GM12874 (cell line): ENCODE data around the gene PIR.

Experiments
- TF ChIP-seq, protein P1 (sequence below): IDR thresholded peaks from 2 replicates; pipeline ENCODE4 v1.5.1; 2011; ENCODE audit warnings: low read depth, mild to moderate bottlenecking, control low read depth, low read length, moderate library complexity; ENCODE audit not compliant: insufficient read depth

PIR gene

DNA sequence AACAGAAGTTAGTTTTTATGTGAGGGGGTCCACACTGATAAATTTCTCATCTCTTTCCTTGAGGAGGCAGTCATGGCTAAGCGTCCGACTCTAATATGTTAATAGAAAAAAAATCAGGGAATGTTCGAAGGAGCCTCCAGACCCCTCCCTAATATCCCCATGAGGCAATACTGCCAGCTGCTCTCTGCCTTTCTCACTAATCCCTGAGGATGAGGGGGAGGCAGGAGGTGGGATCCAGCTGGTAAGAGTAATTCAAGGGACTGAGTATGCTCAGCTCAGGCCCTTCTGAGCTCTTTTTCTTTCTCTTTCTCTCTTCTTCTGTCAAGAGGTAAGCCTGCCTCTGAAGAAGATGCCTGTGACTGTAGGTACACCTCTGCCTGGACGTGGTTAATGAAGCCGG lies 51.7 kb downstream of the PIR start:
- TF ChIP-seq, protein P1, sequence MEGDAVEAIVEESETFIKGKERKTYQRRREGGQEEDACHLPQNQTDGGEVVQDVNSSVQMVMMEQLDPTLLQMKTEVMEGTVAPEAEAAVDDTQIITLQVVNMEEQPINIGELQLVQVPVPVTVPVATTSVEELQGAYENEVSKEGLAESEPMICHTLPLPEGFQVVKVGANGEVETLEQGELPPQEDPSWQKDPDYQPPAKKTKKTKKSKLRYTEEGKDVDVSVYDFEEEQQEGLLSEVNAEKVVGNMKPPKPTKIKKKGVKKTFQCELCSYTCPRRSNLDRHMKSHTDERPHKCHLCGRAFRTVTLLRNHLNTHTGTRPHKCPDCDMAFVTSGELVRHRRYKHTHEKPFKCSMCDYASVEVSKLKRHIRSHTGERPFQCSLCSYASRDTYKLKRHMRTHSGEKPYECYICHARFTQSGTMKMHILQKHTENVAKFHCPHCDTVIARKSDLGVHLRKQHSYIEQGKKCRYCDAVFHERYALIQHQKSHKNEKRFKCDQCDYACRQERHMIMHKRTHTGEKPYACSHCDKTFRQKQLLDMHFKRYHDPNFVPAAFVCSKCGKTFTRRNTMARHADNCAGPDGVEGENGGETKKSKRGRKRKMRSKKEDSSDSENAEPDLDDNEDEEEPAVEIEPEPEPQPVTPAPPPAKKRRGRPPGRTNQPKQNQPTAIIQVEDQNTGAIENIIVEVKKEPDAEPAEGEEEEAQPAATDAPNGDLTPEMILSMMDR: no peak

DNA sequence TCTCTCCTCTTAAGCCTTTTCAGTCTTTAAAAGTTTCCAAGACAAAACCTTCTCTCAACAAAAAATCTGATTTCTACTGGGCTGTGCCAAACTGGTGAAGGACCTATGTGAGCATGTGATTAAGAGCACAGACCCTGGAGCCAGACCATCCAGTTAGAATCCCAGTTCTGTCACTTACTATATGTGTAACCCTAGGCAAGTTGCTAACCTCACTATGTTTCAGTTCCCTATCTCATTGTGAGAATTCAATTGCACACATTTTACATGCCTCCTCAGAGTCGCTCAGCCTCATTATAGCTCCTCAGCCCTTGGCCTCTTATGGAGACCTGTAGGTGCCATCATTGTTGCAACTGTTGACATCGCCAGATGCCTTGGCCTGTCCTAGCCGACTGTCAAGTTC lies 54.8 kb downstream of the PIR start:
- TF ChIP-seq, protein P1: no peak

DNA sequence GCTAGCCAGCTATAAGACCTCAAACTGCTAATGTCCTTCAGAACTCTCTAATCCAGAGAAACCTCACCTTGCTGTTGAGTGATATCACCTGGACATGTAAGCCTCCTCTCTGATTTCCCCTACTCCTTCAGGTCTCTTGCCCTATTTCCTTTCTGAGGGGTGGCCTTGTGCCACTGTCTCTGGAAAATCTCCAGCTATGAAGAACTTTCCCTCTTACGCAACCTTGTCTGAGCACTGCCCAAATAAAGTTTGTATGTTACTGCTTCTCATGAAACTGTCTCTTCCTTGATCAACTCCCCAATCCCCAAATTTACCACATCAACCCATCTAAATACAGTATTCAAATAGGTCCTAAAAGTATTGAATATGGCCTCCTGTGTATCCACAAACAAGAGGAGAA lies 55.4 kb downstream of the PIR start:
- TF ChIP-seq, protein P1: no peak

DNA sequence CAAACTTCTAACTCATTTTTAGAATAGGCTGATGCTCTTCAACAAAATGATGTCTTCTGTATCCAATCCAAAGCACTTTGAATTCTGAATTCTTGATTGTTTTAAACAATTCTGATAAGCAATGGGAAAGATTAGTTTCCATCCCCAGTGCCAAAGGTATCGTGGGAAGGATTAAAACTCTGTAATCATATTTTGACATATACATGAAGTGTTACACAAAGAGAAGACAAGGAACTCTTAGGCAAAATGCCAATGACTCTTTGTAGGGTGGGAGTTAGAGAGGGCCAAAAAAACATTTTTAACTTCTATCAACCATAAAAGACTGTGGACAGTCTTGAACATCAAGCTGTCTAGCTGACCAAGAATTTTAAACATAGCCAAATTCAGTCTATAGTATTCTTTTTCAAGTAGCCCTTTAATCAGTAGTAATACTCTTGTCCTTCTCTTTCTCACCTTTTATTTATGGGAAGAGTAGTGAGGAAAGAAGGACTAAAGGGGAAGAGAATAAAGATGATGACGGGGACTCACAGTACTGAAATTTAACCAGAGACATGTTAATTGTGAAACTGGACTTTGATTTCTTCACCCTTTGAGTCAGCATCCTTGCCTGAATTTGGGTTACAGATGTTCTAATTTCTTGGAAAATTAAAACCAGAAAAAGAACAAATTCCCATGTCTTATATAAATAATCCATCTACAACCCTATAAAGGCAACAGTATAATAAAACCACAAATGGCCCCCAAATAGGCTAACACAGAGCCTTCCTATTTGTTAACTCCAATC lies 57.1 kb downstream of the PIR start:
- TF ChIP-seq, protein P1: no peak

DNA sequence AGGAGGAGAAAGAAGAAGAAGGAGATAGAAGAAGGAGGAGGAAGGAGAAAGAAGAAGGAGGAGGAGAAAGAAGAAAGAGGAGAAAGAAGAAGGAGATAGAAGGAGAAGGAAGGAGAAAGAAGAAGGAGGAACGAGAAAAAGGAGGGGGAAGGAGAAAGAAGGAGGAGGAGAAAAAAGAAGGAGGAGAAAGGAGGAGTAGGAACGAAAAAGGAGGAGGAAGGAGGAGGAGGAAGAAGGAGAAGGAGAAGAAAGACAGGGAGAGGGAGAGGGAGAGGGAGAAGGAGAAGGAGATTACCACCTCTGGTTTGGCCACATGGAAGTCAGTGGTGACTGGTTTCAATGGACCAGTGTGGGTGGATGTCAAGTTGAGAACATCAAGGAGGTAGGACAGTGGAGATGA lies 58.9 kb downstream of the PIR start:
- TF ChIP-seq, protein P1: no peak

DNA sequence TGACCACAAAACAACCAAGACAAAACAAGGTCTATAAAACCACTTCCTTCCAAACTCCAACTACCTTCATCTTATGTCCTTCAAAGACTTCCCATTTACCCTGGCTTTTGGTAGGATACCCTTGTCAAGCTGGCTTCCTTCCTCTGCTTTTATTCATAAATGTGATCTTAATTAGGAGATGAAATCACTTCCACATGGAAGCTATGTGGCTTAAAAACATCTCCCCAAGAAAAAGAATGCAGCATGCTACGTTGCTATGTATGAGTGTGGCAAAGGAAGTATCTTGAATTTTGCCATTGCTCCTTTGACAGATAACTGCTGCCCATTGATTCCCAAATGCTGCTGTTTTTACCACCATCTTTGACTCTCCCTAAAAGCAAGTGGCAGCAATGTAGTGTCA lies 62.5 kb downstream of the PIR start:
- TF ChIP-seq, protein P1: no peak

DNA sequence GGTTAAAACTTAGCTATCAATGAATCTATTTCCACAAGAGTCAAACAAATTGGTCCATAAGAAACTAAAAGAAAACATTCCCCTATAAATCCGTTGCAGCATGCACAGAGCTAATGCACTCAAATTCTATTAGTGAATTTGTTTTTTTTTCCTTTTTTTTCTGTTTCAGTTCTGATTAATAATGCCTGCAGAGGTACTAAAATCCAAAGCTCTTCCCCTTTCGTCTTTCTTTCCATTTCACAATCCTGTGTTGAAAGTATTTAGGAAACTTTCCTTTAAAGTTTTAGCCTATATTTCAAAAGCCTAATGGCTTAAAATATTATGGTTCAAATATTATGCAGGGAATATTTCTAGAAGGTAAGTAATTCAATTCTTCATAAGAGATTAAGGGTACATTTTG lies 63.1 kb downstream of the PIR start:
- TF ChIP-seq, protein P1: no peak
